GM12872 (cell line): ENCODE results near the gene SH2D7.

Experiments used
- CTCF ChIP-seq: IDR thresholded peaks from 3 replicates; pipeline ENCODE4 v1.5.1; 2011; ENCODE audit warnings: low read depth, mild to moderate bottlenecking, low read length, moderate library complexity; ENCODE audit not compliant: insufficient read depth

SH2D7 gene

GRCh38 chr15:78082743-78083110, 9.6 kb upstream of the SH2D7 start:
- no peak for TF ChIP-seq CTCF

- no peak for TF ChIP-seq CTCF
Observed at GRCh38 chr15:78083186-78083585, 9.2 kb upstream of the SH2D7 start.

- no peak for TF ChIP-seq CTCF
Observed at GRCh38 chr15:78083687-78084448, 8.5 kb upstream of the SH2D7 start.

- TF ChIP-seq CTCF: no peak
Observed at GRCh38 chr15:78084449-78084750, 8.0 kb upstream of the SH2D7 start.

- TF ChIP-seq CTCF: no peak
Observed at GRCh38 chr15:78085928-78086327, 6.4 kb upstream of the SH2D7 start.

GRCh38 chr15:78087951-78088772, 4.2 kb upstream of the SH2D7 start:
- TF ChIP-seq CTCF: 0 out of 3 replicates have a peak, but pooled peaks have one; percentile 8

GRCh38 chr15:78088773-78089080, 3.6 kb upstream of the SH2D7 start:
- no peak for TF ChIP-seq CTCF
